ENCODE data around the gene APOBEC3A. TPM values are rescaled to one million over a fixed set of nuclear protein-coding genes. Genes with fewer than 3 reads are reported as not detected.
"Not testable (repeated sequence)": the region's sequence is repeated elsewhere in the genome, so short reads cannot be mapped to it uniquely, and the experiment has no call there.

APOBEC3A gene
- total and polyA plus RNA-seq, 7 donors, result 0.36 to 67.3 (median 4.8) TPM; not detected in 3

GRCh38 chr22:38981992-38982927, 24.9 kb downstream of the APOBEC3A start, which contains the start of gene APOBEC3B:
Gene APOBEC3B (plus strand): TSS chr22:38982347. CDS start chr22:38982454, 107 bp downstream.
- Histone ChIP-seq H3K27me3 (no peaks in the 10 kb centered on the region), H3K4me3 (peak within 1 kb of the TSS in 3 of 4 donors; percentile 40 to 53 (median 48)), H3K36me3 (no peaks in the 10 kb centered on the region), H3K9me3 (no peaks in the 10 kb centered on the region), H3K27ac (peak within 1 kb of the TSS in 3 of 4 donors; percentile 71 to 78 (median 74)), H3K4me1 (peaks cover 0 to 18% (median 4%) of the 10 kb centered on the region in 4 donors)
- DNase-seq, result peak; percentile 94
- intact Hi-C loops (cut with DNase I), result loop anchor here (5.0 kb wide), 1 partner anchor 110 kb away; the partner anchor contains the start of gene CBX6
- TF ChIP-seq POLR2AphosphoS5 (IDR thresholded peaks at IDR 0.05), result peak in 3 of 4 donors; percentile 22 to 54 (median 47)
- TF ChIP-seq CTCF (IDR thresholded peaks at IDR 0.05), result no peak
- TF ChIP-seq EP300 (IDR thresholded peaks at IDR 0.05), result no peak
- TF ChIP-seq POLR2A (IDR thresholded peaks at IDR 0.05), result no peak
- WGBS, 2 donors, result 7 to 16% methylated on average over 16 of the region's 16 CpGs

- 95 to 96% methylated on average over 2 of the region's 2 CpGs for WGBS, 2 donors
- H3K27ac ChIP-seq, result no peak overlapping the region
Observed at GRCh38 chr22:38984224-38984623, 26.8 kb downstream of the APOBEC3A start.

GRCh38 chr22:38984784-38985757, 27.7 kb downstream of the APOBEC3A start:
- not testable (repeated sequence) for H3K4me3 ChIP-seq, H3K9me3 ChIP-seq, DNase-seq, H3K27me3 ChIP-seq, H3K36me3 ChIP-seq, H3K27ac ChIP-seq
- WGBS, 2 donors, result 42 to 47% methylated on average over 9 of the region's 9 CpGs
- intact Hi-C loops (cut with DNase I), result loop anchor here (5.0 kb wide), 1 partner anchor 113 kb away; the partner anchor contains the start of gene CBX6
- H3K4me1 ChIP-seq, result peaks cover 0 to 18% (median 4%) of the 10 kb centered on the region in 4 donors

More at GRCh38 chr22:38984224-38984623, 26.8 kb downstream of the APOBEC3A start:
- intact Hi-C loops (cut with DNase I), result loop anchor here (5.0 kb wide), 1 partner anchor 112 kb away; the partner anchor contains the start of gene CBX6
- no peaks in the 10 kb centered on the region for H3K9me3 ChIP-seq
- H3K4me1 ChIP-seq, result peaks cover 0 to 18% (median 4%) of the 10 kb centered on the region in 4 donors
- TF ChIP-seq POLR2AphosphoS5 (IDR thresholded peaks at IDR 0.05), result no peak
- no peak for TF ChIP-seq POLR2A (IDR thresholded peaks at IDR 0.05)
- TF ChIP-seq CTCF (IDR thresholded peaks at IDR 0.05), result no peak
- TF ChIP-seq EP300 (IDR thresholded peaks at IDR 0.05), result no peak
- no peak for DNase-seq
- no peaks in the 10 kb centered on the region for H3K27me3 ChIP-seq
- H3K4me3 ChIP-seq, result no peak overlapping the region
- no peaks in the 10 kb centered on the region for H3K36me3 ChIP-seq

GRCh38 chr22:38986629-38987028, 29.2 kb downstream of the APOBEC3A start:
- 98 to 99% methylated on average over 3 of the region's 3 CpGs for WGBS, 2 donors
- Histone ChIP-seq H3K4me3 (no peak overlapping the region), H3K27me3 (no peaks in the 10 kb centered on the region), H3K27ac (no peak overlapping the region), H3K4me1 (peaks cover 0 to 10% (median 2%) of the 10 kb centered on the region in 4 donors), H3K36me3 (no peaks in the 10 kb centered on the region), H3K9me3 (no peaks in the 10 kb centered on the region)
- TF ChIP-seq POLR2A (IDR thresholded peaks at IDR 0.05), result no peak
- no peak for TF ChIP-seq EP300 (IDR thresholded peaks at IDR 0.05)
- TF ChIP-seq POLR2AphosphoS5 (IDR thresholded peaks at IDR 0.05), result no peak
- no peak for TF ChIP-seq CTCF (IDR thresholded peaks at IDR 0.05)
- intact Hi-C loops (cut with DNase I), result no loop called here
- no peak for DNase-seq

All from sigmoid colon (tissue), 7 donors.